Heart left ventricle (tissue), 13 donors: Measurements from ENCODE around the gene AFF1.

Experiments
- CTCF ChIP-seq, 12 donors: fragments of 200-600 bp; sonication (generic) in 4 of 12; IDR thresholded peaks; one replicate each; pipeline versions ENCODE4 v1.5.0 to v1.8.0; 2018 to 2022; ENCODE audit warnings: antibody characterized with exemption in 12 of 12, mild to moderate bottlenecking in 5 of 12
- POLR2A ChIP-seq, 2 donors: fragments of 450-650 bp; IDR thresholded peaks; one replicate each; pipeline ENCODE4 v1.6.1; 2017; ENCODE audit warnings: antibody characterized with exemption in 2 of 2, mild to moderate bottlenecking in 2 of 2, moderate library complexity in 2 of 2
- donor health status: ischemic (EF 13 %, LVEDD 7.1; RV severe dilation, severe dysfunction).
- donor health status: DM: no; HTN: yes; CAD: no.
- donor health status: DM: no; HTN: no; CAD: no.
- donor health status: ischemic (EF 25% LVEDD 6.9; RV normal size, moderate dysfunction).
- donor health status: ischemic (EF 25% LVEDD 5.7; RV mildly dilated, moderate dysfunction).
- donor health status: ischemic (EF 35%, LVEDD 5.7; RV mildly dilated, moderate dysfunction).
- donor health status: nonischemic (EF 11% LVEDD 7.7; RV severe dilation, severe dysfunction).
- donor health status: DM: yes; HTN: yes; CAD: no.
- donor health status: PGD.
- donor health status: ischemic (EF 29% LVEDD 5.4; RV normal size, mild dysfunction).
- donor health status: nonischemic (EF 23%, LVEDD 6.1; RV moderate dilation, normal function).

DNA sequence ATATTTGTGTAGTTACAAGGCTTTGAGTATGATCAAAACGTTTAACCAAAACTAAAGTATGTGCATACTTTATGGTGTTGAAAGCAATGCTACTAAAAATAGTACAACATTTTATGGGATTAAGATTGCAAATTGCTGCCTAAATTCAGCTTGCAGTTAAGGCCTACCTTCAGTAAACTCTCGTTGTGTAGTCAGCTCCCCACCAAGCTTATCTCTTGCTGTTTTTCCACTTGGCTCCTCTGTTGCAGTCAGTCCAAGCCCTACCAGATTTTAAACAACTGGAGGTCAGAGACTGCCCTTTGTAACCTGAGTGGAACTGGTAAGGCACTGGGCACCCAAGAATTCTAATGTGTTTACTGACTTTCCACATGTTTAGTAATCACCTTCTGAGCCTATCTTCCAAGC lies 25.7 kb downstream of the AFF1 start:
- TF ChIP-seq CTCF (IDR thresholded peaks at IDR 0.05) = no peak
- no peak for TF ChIP-seq POLR2A (IDR thresholded peaks at IDR 0.05)
